ENCODE results near the gene IL15. TPM values are rescaled to one million over a fixed set of nuclear protein-coding genes. Genes with fewer than 3 reads are reported as not detected.

Gene IL15
- total RNA-seq, 4 donors from 2014 or later, result 0.91 to 5.9 (median 2.6) TPM

- H3K36me3 ChIP-seq, result no peaks in the 10 kb centered on the region
- H3K4me3 ChIP-seq, result no peak overlapping the region
- no peaks in the 10 kb centered on the region for H3K4me1 ChIP-seq
- intact Hi-C loops (cut with DNase I), result no loop called here
- no peak for DNase-seq
- WGBS, 2 donors, result 82 to 90% methylated on average over 2 of the region's 2 CpGs
- TF ChIP-seq CTCF (IDR thresholded peaks at IDR 0.05), result no peak
- TF ChIP-seq POLR2A (IDR thresholded peaks at IDR 0.05), result no peak
- no peaks in the 10 kb centered on the region for H3K9me3 ChIP-seq
- H3K27me3 ChIP-seq, result no peaks in the 10 kb centered on the region
- H3K27ac ChIP-seq, result no peak overlapping the region
These were observed 11.4 kb upstream of the IL15 start for GRCh38 chr4:141625023-141625422.

- WGBS, 2 donors, result 67 to 80% methylated on average over 1 of the region's 1 CpG
- intact Hi-C loops (cut with DNase I), result no loop called here
- Histone ChIP-seq H3K36me3 (no peaks in the 10 kb centered on the region), H3K27me3 (no peaks in the 10 kb centered on the region), H3K27ac (no peak overlapping the region), H3K4me1 (peaks cover 0 to 4% (median 0%) of the 10 kb centered on the region in 3 donors), H3K4me3 (no peak overlapping the region), H3K9me3 (no peaks in the 10 kb centered on the region)
- TF ChIP-seq POLR2A (IDR thresholded peaks at IDR 0.05) (no peak), CTCF (IDR thresholded peaks at IDR 0.05) (no peak)
- no peak for DNase-seq
These were observed 5.5 kb upstream of the IL15 start for GRCh38 chr4:141630854-141631253.

- H3K27me3 ChIP-seq, result no peaks in the 10 kb centered on the region
- DNase-seq, result no peak
- peak overlapping the region; percentile 89 to 96 (median 92) for H3K27ac ChIP-seq
- H3K36me3 ChIP-seq, result no peaks in the 10 kb centered on the region
- H3K4me3 ChIP-seq, result peak overlapping the region; percentile 75 to 94 (median 87)
- intact Hi-C loops (cut with DNase I), result no loop called here
- no peaks in the 10 kb centered on the region for H3K9me3 ChIP-seq
- TF ChIP-seq POLR2A (IDR thresholded peaks at IDR 0.05), result no peak
- no peak for TF ChIP-seq CTCF (IDR thresholded peaks at IDR 0.05)
- peaks cover 0 to 46% (median 10%) of the 10 kb centered on the region in 3 donors for H3K4me1 ChIP-seq
- WGBS, 2 donors, result 26 to 37% methylated on average over 5 of the region's 5 CpGs
These were observed 674 bp upstream of the IL15 start for GRCh38 chr4:141635736-141636081.

GRCh38 chr4:141636771-141637460, 533 bp downstream of the IL15 start:
- Histone ChIP-seq H3K4me3 (peak overlapping the region; percentile 75 to 94 (median 87)), H3K36me3 (no peaks in the 10 kb centered on the region), H3K9me3 (no peaks in the 10 kb centered on the region), H3K27me3 (no peaks in the 10 kb centered on the region), H3K4me1 (peaks cover 0 to 47% (median 10%) of the 10 kb centered on the region in 3 donors), H3K27ac (peak overlapping the region; percentile 89 to 96 (median 92))
- 5 to 11% methylated on average over 8 to 14 of the region's 41 CpGs for WGBS, 2 donors
- no peak for TF ChIP-seq CTCF (IDR thresholded peaks at IDR 0.05)
- TF ChIP-seq POLR2A (IDR thresholded peaks at IDR 0.05), result peak in 1 of 4 donors; percentile 24
- intact Hi-C loops (cut with DNase I), result no loop called here
- DNase-seq, result no peak

GRCh38 chr4:141637565-141637964, 1.2 kb downstream of the IL15 start:
- no peaks in the 10 kb centered on the region for H3K27me3 ChIP-seq
- H3K4me1 ChIP-seq, result peaks cover 3 to 53% (median 14%) of the 10 kb centered on the region in 3 donors
- H3K36me3 ChIP-seq, result no peaks in the 10 kb centered on the region
- no peak for DNase-seq
- no peaks in the 10 kb centered on the region for H3K9me3 ChIP-seq
- 50 to 64% methylated on average over 2 of the region's 2 CpGs for WGBS, 2 donors
- H3K27ac ChIP-seq, result peak overlapping the region; percentile 89 to 96 (median 92)
- TF ChIP-seq POLR2A (IDR thresholded peaks at IDR 0.05) (no peak), CTCF (IDR thresholded peaks at IDR 0.05) (no peak)
- intact Hi-C loops (cut with DNase I), result no loop called here
- peak overlapping the region; percentile 75 to 94 (median 87) for H3K4me3 ChIP-seq

Data from esophagus squamous epithelium (tissue), 5 donors.